Mucosa of gallbladder (tissue), 1 donor: Measurements from ENCODE around the gene RPTN. TPM values are rescaled to one million over a fixed set of nuclear protein-coding genes. Genes with fewer than 3 reads are reported as not detected.

ENCODE experiments used
- DNase-seq: peaks from one replicate; pipeline ENCODE4 v3.0.0-alpha.2; 2020; ENCODE audit warnings: low spot score
- total RNA-seq: library from RNA; stranded (reverse); gene quantifications from one replicate; pipeline ENCODE4 v1.2.1, GENCODE V29; 2021
- donor health status: DM: no; HTN: no; CAD: no.

RPTN gene
- total RNA-seq = not detected

- no peak for DNase-seq
These were observed at the start of gene RPTN for GRCh38 chr1:152159144-152159543. RPTN (minus strand) TSS chr1:152159228; CDS start chr1:152157889, 1,339 bp downstream.

- no peak for DNase-seq
These were observed 40.0 kb upstream of the RPTN start for GRCh38 chr1:152198982-152199381.

GRCh38 chr1:152197361-152197941 is 38.4 kb upstream of the RPTN start:
- no peak for DNase-seq

GRCh38 chr1:152191711-152192110 is 32.7 kb upstream of the RPTN start:
- DNase-seq = no peak

- no peak for DNase-seq
These were observed 32.2 kb upstream of the RPTN start for GRCh38 chr1:152191260-152191659.

- no peak for DNase-seq
These were observed 31.6 kb upstream of the RPTN start for GRCh38 chr1:152190589-152190988.

- DNase-seq = peak; percentile 63
These were observed 30.8 kb upstream of the RPTN start for GRCh38 chr1:152189657-152190442.

GRCh38 chr1:152188673-152189591 is 29.9 kb upstream of the RPTN start:
- peak; percentile 72 for DNase-seq

- no peak for DNase-seq
These were observed 27.7 kb upstream of the RPTN start for GRCh38 chr1:152186556-152187285.

- peak; percentile 42 for DNase-seq
These were observed 26.7 kb upstream of the RPTN start for GRCh38 chr1:152185544-152186391.

- no peak for DNase-seq
These were observed 23.9 kb upstream of the RPTN start for GRCh38 chr1:152182944-152183361.

GRCh38 chr1:152182431-152182830 is 23.4 kb upstream of the RPTN start:
- no peak for DNase-seq

GRCh38 chr1:152179566-152179965 is 20.5 kb upstream of the RPTN start:
- no peak for DNase-seq

- DNase-seq = no peak
These were observed 11.4 kb upstream of the RPTN start for GRCh38 chr1:152170287-152170905.

- DNase-seq = no peak
These were observed 10.5 kb upstream of the RPTN start for GRCh38 chr1:152169366-152170025.

- DNase-seq = no peak
These were observed 9.5 kb upstream of the RPTN start for GRCh38 chr1:152168535-152168868.

GRCh38 chr1:152167835-152168534 is 9.0 kb upstream of the RPTN start:
- DNase-seq = no peak

- no peak for DNase-seq
These were observed 7.9 kb upstream of the RPTN start for GRCh38 chr1:152166966-152167365.
